Measurements from ENCODE around the gene GBE1.

GRCh38 chr3:81674690-81675089, 86.8 kb downstream of the GBE1 start:
- TF ChIP-seq, protein P1, sequence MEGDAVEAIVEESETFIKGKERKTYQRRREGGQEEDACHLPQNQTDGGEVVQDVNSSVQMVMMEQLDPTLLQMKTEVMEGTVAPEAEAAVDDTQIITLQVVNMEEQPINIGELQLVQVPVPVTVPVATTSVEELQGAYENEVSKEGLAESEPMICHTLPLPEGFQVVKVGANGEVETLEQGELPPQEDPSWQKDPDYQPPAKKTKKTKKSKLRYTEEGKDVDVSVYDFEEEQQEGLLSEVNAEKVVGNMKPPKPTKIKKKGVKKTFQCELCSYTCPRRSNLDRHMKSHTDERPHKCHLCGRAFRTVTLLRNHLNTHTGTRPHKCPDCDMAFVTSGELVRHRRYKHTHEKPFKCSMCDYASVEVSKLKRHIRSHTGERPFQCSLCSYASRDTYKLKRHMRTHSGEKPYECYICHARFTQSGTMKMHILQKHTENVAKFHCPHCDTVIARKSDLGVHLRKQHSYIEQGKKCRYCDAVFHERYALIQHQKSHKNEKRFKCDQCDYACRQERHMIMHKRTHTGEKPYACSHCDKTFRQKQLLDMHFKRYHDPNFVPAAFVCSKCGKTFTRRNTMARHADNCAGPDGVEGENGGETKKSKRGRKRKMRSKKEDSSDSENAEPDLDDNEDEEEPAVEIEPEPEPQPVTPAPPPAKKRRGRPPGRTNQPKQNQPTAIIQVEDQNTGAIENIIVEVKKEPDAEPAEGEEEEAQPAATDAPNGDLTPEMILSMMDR (conservative IDR thresholded peaks at IDR 0.05; ENCODE audit: low read length), result no peak
- TF ChIP-seq EZH2phosphoT487 (IDR thresholded peaks at IDR 0.05; ENCODE audit: borderline replicate concordance), result no peak

All from Loucy (cell line).